Smooth muscle cell (in vitro differentiated cells): ENCODE results near the gene ADGRV1. TPM values are rescaled to one million over a fixed set of nuclear protein-coding genes. Genes with fewer than 3 reads are reported as not detected.
"Not testable (repeated sequence)": the region's sequence is repeated elsewhere in the genome, so short reads cannot be mapped to it uniquely, and the experiment has no call there.

ENCODE experiments used
- DNase-seq: peaks from one replicate; lab custom pipeline; 2025; ENCODE audit not compliant: unreplicated experiment; lab: John Stamatoyannopoulos, UW
- H2AFZ ChIP-seq: fragments of 200-600 bp; sonication (generic); 2 replicates; pipeline ENCODE4 v1.6.0; 2016; ENCODE audit warnings: antibody characterized with exemption, low read depth, mild to moderate bottlenecking
- H3F3A ChIP-seq: fragments of 200-600 bp; sonication (generic); 2 replicates; pipeline ENCODE4 v1.6.0; 2017; ENCODE audit warnings: antibody characterized with exemption, low read depth
- H3K27ac ChIP-seq: fragments of 200-600 bp; sonication (generic); 2 replicates; pipeline ENCODE4 v1.5.1; 2016; ENCODE audit warnings: low read depth, mild to moderate bottlenecking
- H3K27me3 ChIP-seq: fragments of 200-600 bp; sonication (generic); 2 replicates; pipeline ENCODE4 v1.6.1; 2016; ENCODE audit warnings: low read depth, mild to moderate bottlenecking
- H3K36me3 ChIP-seq: fragments of 200-600 bp; sonication (generic); 2 replicates; pipeline ENCODE4 v1.5.1; 2016; ENCODE audit warnings: low read depth
- H3K4me1 ChIP-seq: fragments of 200-600 bp; sonication (generic); 2 replicates; pipeline ENCODE4 v1.5.1; 2016; ENCODE audit warnings: low read depth
- H3K4me2 ChIP-seq: fragments of 200-600 bp; sonication (generic); 2 replicates; pipeline ENCODE4 v1.6.0; 2016; ENCODE audit warnings: mild to moderate bottlenecking
- H3K4me3 ChIP-seq: fragments of 200-600 bp; sonication (generic); 2 replicates; pipeline ENCODE4 v1.5.1; 2016; ENCODE audit warnings: mild to moderate bottlenecking
- H3K79me2 ChIP-seq: fragments of 200-600 bp; sonication (generic); 2 replicates; pipeline ENCODE4 v1.6.0; 2016; ENCODE audit warnings: low read depth, mild to moderate bottlenecking
- H3K9ac ChIP-seq: fragments of 200-600 bp; sonication (generic); 2 replicates; pipeline ENCODE4 v1.6.0; 2016; ENCODE audit warnings: low read depth
- H3K9me3 ChIP-seq: fragments of 200-600 bp; sonication (generic); replicated peaks from 2 replicates; pipeline ENCODE4 v1.5.1; 2016; ENCODE audit warnings: low read depth
- H4K20me1 ChIP-seq: fragments of 200-600 bp; sonication (generic); 2 replicates; pipeline ENCODE4 v1.6.0; 2016; ENCODE audit warnings: low read depth
- CTCF ChIP-seq: fragments of 200-600 bp; sonication (generic); IDR thresholded peaks from 2 replicates; pipeline ENCODE4 v1.5.1; 2017; ENCODE audit warnings: borderline replicate concordance, mild to moderate bottlenecking, antibody characterized with exemption; ENCODE audit not compliant: insufficient read depth, poor library complexity, severe bottlenecking
- WGBS: methylation state at CpG from one replicate; pipeline ENCODE4 v1.1.7; 2016; ENCODE audit warnings: low lambda C conversion rate; 5-methylcytosine and 5-hydroxymethylcytosine counted together
- polyA plus RNA-seq: library from polyadenylated mRNA; unstranded; fragments of >200 nt; fragmentation: Nextera tagmentation; extraction: Ambion mirVana; gene quantifications from 2 replicates; pipeline ENCODE4 v1.2.1, GENCODE V29; 2016
- total RNA-seq: library from RNA; depleted of rRNA; stranded (reverse); fragments of >200 nt; gene quantifications from 2 replicates; pipeline ENCODE4 v1.2.3, GENCODE V29; 2014

ADGRV1 gene
- total and polyA plus RNA-seq, 2 experiments from 2014 or later, result 16.8 to 17.7 TPM

- Histone ChIP-seq H3K9me3 (no peaks in the 10 kb centered on the region), H3K36me3 (no peaks in the 10 kb centered on the region), H2AFZ (no peak overlapping the region), H3K27ac (no peak overlapping the region), H3K4me2 (no peak overlapping the region), H3F3A (no peaks in the 10 kb centered on the region), H3K9ac (no peak overlapping the region), H3K4me3 (no peak overlapping the region), H4K20me1 (no peaks in the 10 kb centered on the region), H3K79me2 (no peaks in the 10 kb centered on the region), H3K4me1 (no peaks in the 10 kb centered on the region), H3K27me3 (no peaks in the 10 kb centered on the region)
- no peak for DNase-seq
- 83% methylated on average over 7 of the region's 7 CpGs for WGBS
- TF ChIP-seq CTCF, result no peak
Measured at GRCh38 chr5:90598293-90598692, 39.7 kb downstream of the ADGRV1 start.

- H3K36me3 ChIP-seq, H3K27ac ChIP-seq, H4K20me1 ChIP-seq, H3F3A ChIP-seq, H3K27me3 ChIP-seq, H2AFZ ChIP-seq, H3K9me3 ChIP-seq, H3K9ac ChIP-seq, H3K4me3 ChIP-seq, H3K79me2 ChIP-seq, H3K4me2 ChIP-seq, DNase-seq, H3K4me1 ChIP-seq: not testable (repeated sequence)
- WGBS, result 95% methylated on average over 3 of the region's 3 CpGs
Measured at GRCh38 chr5:90600307-90600706, 41.7 kb downstream of the ADGRV1 start.

- Histone ChIP-seq H3K36me3 (no peaks in the 10 kb centered on the region), H3K79me2 (no peaks in the 10 kb centered on the region), H3K27me3 (no peaks in the 10 kb centered on the region), H3K27ac (no peak overlapping the region), H3K4me2 (no peak overlapping the region), H3K9me3 (no peaks in the 10 kb centered on the region), H3F3A (no peaks in the 10 kb centered on the region), H3K9ac (no peak overlapping the region), H4K20me1 (no peaks in the 10 kb centered on the region), H3K4me1 (no peaks in the 10 kb centered on the region), H2AFZ (no peak overlapping the region), H3K4me3 (no peak overlapping the region)
- TF ChIP-seq CTCF, result no peak
- no peak for DNase-seq
- 75% methylated on average over 2 of the region's 2 CpGs for WGBS
Measured at GRCh38 chr5:90601468-90601867, 42.9 kb downstream of the ADGRV1 start.

GRCh38 chr5:90602681-90603080 lies 44.1 kb downstream of the ADGRV1 start:
- Histone ChIP-seq H3F3A (no peaks in the 10 kb centered on the region), H3K4me2 (no peak overlapping the region), H3K27me3 (no peaks in the 10 kb centered on the region), H2AFZ (no peak overlapping the region), H3K4me3 (no peak overlapping the region), H3K27ac (no peak overlapping the region), H4K20me1 (no peaks in the 10 kb centered on the region), H3K9me3 (no peaks in the 10 kb centered on the region), H3K36me3 (no peaks in the 10 kb centered on the region), H3K79me2 (no peaks in the 10 kb centered on the region), H3K4me1 (no peaks in the 10 kb centered on the region), H3K9ac (no peak overlapping the region)
- no peak for TF ChIP-seq CTCF
- DNase-seq, result no peak
- 88% methylated on average over 1 of the region's 1 CpG for WGBS
